DMS79 treated with DMSO at 0.1 percent for 48 hours (cell line): Measurements from ENCODE around the gene PBX1.

Source experiments
- DNase-seq: peaks from one replicate; lab custom pipeline; 2025; lab: John Stamatoyannopoulos, UW

PBX1 gene

DNA sequence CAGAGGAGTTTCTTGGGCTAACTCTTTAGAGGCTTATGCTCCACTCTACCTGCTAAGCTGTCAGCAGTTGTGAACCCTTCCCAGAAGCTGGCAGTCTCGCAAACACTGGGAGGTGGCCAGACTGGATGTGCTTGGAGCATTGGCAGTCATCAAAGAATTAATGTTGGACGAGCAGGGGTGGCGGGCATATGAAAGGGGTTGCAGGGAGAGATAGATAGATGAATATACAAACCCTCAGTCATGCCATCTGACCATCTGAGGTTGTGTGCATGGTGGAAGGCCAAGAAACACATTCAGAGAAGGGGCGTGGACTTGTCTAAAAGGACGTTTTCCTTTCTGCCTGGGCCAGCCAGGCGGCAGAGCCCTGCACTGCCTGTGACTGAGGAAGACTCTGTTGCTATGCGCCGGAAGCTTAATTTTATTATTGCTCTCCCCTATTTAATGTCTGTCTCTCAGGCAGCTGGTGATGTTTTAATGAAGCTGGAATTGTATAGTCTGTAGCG lies 164.4 kb downstream of the PBX1 start:
- DNase-seq = no peak

DNA sequence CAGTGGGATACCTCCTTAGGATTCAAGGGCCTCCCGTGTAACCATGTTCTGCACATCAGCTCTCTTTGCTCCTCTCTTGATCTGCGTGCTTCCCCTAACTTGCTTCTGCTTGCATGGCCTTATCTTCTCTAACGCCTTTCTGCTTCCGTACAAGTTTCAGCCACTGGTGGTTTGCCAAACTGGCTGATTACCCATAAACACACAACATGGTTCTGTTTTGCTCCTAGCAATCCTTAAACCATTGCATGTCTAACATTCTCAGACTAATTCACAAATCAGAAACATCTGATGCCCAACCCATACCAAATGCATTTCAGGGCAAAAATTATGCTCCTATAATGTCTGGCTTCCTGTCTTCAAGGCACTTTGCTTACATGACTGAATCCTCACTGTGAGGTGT lies 166.4 kb downstream of the PBX1 start:
- DNase-seq = no peak

DNA sequence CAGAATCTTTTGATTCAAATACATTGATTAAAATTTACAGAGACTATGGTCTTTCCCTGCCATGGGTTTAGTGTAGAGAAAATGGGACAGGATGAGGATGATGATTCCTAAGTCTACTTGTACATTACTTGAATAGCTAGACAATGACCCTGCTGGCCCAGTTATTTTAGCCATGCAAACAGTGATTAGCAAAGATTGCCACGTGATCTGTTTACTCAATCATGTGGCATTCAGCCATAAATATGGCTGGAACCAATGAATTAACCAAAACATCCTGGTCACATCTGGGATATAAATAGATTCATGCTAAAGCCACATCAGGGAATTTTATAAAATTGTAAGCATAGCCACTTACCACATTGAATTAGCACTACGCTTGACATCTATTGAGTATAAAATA lies 167.3 kb downstream of the PBX1 start:
- DNase-seq = no peak

DNA sequence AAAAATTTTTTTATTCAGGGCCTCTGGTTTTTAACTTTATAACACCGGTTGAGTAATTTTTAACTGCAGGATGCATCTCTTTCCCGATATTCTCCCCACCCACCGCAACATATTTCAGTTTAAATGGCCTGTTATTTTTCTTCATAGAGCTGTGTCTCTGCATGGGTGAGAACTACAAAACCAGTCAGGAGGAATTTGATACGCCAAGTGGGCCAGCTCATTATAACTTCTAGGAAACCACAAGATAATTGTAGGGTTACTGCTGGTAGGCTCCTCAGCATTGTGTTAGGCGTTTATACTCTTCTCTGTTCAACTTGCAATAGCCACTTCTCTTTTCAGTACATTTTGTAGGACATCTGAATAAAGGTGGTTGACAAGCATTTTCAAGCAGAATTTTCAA lies 169.7 kb downstream of the PBX1 start:
- DNase-seq = peak; percentile 86

DNA sequence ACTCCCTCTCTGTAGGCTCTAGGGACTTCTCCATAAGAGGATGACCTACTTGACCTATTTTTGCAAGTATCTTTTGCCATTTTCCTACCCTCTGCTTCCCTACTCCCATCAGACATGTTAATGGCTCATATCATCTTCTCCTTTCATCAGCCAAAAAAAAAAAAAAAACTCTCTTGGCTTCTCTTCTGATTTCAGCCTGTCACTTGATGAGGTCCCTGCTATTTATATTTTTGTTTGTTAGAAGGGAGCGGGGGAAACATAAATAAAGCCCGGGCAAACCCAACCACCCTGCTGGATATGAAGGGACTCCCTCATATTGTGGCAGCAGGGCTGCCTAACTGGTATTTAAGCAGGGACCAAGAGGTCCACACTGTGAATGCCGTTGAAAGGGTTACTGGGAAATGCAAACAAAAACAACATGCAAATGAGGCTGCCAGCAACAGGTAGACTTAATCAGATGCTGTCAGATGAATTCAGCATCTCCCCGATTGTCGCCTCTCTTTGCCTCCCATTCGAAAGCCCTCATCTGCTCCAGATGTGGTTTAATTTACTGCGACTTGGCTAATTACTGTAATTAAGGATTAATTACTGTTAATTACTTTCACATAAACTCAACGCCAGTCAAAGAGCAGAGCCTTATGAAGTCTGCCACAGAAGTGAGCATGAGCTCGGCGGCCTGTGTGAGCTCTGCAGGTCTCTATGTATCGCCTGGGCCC lies 172.3 kb downstream of the PBX1 start:
- no peak for DNase-seq

DNA sequence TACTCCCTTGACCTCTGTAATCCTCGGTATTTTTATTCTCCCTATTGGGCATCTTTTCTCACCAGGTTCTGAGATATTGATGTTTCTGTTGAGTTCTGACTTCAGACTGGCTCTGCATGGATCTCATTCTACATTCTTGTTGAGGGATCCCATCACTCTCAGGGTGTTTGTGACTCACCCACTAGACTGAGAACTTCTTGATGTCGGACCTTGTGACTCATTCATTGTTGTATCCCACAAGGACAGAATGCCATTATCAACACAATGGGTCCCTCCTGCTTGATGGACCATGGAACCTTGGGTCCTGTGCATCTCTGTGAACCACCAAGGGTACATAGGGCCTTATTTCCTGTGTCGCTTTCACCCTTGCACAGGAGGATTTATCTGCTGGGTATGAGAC lies 174.1 kb downstream of the PBX1 start:
- no peak for DNase-seq

DNA sequence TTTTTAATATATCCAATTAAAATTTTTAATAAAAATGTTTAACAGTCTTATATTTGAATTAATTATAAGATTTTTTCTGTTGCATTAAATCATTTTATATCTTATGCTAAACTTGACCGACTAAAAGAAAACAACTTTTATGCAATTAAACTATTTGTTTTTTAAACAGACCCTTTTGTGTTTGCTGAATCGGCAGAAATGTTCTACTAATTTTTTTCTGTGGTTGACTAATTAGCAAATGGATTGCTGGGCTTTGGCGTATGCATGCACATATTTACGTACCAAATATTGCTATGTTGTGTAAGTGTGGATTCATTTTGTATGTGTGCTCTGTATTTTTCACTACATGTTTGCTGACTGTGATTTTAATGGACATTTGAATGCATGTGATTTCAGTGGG lies 174.8 kb downstream of the PBX1 start:
- no peak for DNase-seq

DNA sequence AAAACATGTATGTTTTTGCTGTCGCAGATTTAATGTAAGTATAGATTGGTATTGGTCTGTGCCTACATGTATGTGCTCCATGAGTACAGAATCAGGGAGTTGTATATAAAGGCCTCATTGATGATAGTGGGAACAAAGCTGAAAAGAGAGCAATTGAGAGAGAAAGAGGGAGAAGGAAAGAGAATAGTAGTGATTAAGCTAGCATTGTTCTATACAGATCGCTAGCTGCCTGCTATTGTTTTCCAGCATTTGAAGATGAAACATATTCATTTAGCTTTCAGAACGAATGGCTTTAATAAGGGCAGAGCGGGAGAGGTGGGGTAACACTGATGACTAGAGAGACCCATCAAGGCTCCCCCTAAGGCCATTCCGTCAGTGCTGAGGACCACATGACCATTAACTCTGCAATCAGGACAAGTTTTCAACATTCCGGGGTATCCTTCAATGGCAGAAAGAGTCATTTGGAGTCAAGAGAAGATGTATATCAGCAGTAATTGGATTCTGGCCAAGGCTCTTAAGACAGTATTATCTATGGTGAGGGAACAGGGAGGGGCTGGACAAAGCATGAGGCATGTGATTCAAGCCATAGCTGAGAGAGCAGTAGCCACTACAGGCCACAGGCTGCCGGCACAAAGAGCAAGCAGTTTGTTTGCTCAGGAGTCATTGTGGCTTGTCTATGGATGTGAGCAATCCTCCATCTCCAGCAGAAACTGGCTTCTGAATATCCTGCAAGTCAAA lies 176.5 kb downstream of the PBX1 start:
- DNase-seq = no peak

DNA sequence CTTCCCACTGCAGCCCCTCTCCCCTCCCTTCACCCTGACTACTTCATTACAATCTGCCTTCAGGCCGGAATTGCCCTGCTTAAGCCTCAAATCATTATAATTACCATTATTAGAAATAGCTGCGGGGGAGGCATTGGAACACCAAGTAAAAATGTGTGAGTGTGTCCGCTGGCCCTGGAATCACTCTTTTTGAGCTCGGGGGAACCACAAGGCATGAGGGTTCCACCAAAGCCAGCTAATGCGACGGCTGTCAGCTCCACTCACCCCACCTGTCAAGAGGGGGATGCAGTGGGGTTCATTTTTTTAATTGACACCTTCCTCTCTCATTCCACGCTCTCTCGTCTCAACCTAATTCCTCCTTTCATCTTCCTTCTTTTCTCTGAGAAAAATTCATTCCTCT lies 177.2 kb downstream of the PBX1 start:
- DNase-seq = no peak

DNA sequence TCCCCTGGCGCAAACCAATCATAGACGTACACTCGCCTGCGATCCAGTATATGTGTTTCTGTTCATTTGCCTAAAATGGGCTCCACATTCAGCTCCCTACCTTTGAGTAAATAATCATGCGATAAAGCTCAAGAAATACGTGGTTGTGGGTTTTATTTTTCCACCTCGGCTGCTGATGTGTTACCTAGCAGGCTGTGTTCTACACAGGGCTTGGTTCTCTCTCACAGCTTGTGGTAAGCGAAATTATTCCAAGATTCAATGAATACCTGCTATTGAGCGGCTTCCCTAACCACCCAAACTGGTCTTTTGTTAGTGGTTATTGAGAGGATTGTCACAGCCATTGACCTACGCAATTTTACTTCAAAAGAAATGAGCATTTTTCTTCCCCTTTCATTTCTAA lies 180.2 kb downstream of the PBX1 start:
- DNase-seq = no peak

DNA sequence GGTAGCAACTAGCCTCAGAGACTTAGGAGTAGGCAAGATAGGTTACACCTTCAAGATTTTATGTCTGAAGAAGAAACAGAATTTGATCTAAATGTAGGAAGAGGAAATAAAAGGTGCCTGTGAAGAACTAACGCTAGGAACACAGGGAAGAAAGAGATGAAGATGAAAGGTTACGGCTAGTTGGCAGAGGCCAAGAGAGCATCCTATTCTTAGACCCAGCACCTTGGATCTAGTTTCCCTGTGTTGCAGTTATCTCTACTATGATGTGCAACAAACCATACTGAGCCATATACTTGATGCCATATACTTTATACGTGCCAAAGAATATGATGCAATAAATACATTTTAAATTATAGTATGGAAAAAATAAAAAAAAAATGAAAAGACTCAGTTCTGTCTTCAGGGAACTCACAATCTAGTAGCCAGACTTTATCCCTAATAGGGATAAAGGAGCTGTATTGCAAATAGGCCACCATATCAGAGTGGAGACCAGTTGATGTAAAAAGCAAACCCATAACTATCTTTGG lies 181.1 kb downstream of the PBX1 start:
- DNase-seq = no peak

DNA sequence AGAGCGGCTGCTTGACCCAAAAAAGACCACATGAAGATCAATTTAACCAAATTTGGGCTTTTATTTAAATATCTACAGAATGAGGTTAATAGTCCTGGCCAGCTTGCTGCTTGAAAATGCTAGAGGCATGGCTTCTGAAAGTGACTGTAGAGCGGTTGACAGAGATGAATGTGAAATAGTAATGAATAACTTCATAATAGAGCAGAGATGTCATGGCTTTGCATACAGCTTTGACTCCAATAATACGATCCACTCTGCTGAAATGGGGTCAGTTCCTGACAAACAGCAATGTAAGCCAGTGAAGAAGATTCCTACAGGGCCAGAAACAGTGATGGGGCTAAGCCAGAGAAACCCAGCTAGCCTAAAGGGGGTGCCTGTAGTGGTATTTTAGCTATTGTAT lies 183.8 kb downstream of the PBX1 start:
- DNase-seq = no peak

DNA sequence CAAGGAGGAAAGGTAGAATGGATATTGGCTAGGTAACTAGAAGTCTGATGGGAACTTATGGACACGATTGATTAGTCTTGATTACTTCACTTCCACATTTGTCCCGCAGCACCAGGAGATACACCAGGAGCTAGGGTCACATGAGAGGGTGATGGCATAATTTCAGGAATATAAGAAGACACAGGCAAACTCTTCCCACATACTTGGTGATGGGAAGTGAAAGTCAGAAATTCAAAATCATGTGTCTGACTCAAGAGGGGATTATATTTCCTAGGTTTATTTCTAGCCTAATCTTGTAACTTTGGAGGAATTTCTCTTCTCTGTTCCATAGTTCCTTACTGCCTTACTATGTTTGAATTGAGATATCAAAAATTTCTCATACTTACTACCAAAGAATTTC lies 185.0 kb downstream of the PBX1 start:
- DNase-seq = no peak

DNA sequence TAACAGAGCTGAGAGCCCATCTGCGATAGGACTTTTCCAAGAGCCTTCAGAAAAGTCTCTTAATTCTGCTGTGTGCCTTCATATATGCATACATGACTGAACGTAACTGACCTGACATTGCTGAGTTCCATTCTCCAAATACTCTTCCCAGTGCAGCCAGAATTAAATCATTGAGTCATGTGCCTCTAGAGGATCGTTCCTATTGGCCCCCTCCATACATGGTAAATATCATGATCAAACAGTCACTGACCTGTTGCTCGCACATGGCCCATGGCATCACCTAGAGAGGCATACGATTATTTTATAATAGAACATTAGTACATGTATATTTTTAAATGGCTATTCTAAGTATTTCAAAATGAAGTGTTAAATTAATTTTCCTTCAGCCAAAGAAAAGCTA lies 186.8 kb downstream of the PBX1 start:
- no peak for DNase-seq

DNA sequence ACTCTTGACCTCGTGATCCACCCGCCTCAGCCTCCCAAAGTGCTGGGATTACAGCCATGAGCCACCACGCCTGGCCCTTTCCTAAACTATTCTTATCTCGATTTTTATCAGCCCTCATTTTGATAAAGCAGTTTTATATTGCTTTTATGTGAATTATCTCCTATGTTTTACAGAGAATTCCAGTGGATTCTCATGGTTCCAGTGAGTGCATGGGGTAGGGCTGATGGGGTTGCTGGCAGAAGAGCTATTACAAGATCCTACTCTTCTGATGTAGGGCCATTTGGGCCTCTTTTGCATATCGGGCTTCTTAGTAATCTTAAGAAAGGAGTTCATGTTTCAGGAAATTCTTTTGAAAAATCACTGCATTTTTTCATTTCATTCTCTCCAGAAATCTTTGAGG lies 187.6 kb downstream of the PBX1 start:
- DNase-seq = no peak

DNA sequence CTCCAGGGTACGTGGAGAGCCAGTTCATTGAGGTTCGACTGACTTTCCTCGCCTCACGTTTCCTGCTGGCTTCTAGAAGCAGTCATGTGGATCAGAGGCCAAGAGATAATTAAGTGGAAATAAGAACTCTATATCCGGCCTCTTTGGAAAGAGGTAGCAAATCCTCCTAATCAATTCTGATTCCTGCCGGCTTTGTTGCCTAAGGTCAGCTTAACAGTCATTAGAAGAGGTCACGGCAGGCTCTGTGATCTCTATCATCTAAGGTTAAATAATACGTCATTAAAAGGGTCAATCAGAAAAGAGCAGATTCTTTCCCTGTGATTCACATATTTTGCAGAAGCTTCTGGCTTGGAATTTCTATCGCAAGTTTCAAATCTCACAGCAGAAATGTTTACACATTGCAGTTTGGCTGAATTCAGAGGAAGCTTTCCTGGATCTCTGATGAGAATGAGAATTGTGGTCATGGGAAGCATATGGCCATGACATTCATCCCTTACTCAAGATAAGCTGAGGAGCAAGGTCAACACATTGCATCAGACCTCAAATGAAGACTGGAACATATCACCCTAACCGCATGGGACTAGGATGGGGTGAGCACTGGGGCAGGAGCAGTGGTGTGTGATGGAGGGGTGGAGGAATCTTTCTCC lies 189.4 kb downstream of the PBX1 start:
- no peak for DNase-seq

DNA sequence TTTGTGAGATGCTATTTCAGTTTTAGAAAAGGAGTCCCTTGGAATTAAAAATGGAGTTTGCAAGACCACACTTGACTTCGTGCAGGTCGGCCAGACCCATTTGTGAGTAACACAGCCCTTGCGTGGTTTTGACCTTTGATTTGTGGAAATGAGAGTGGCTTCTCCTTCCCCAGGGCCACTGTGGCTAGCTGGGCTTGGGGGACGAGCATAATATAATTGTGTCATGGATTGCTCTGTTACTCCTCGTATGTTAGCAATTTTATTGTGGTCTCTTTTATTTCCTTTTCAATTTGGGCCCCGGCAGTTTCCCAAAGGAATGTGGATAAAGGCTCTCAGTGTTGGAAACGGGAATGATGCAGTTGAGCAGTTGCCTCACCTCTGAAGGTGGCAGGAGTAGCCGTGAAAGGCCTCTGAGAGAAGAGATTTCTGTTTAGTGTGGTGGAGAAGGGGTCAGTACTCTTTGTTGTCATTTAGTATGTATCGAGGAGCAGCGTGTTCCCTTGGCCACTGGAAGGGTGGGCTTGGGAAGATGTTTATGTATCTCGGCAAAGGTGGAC lies 194.6 kb downstream of the PBX1 start:
- no peak for DNase-seq

DNA sequence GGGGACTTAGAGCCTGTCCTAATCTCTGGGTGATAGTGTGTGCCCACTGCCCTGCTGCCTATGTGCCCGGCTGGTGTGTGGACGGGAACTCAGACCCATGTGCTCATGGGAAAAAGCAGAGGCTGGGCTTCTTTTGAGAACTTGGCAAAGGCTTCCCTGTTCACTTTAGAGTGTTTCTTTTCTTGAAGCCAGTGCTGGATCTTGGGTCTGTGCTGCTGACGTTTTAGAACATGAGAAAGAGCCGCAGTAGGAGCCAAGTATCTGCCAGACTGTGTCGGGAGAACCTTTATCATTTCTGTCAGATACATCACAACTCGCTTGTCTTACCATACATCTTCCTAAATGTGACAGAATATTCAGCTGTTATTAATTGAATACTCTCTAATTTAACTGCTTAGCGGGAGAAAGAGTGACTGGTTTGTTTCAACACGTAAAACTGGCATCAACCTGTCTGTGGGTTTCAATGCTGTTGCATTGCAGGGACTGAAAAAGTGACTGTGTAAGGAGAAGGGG lies 195.2 kb downstream of the PBX1 start:
- DNase-seq = no peak

DNA sequence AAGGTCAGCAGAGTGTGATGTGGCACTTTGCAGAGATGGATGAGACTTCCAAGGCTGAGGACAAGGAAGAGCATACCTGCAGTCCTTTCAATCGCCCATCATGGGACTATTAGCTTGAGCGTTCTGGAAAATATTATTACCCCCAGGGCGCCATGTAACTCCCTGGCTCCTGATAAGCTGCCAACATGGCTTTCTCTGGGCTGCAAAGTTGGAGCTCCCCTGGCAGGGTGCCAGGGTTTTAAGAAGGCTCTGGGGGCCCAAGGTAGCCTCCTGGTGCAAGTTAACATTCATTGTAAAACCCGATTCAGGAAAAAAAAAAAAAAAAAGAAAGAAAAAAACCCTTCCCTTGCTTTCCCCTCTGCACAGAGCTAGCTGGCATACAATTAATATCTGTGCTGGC lies 196.7 kb downstream of the PBX1 start:
- peak; percentile 32 for DNase-seq

DNA sequence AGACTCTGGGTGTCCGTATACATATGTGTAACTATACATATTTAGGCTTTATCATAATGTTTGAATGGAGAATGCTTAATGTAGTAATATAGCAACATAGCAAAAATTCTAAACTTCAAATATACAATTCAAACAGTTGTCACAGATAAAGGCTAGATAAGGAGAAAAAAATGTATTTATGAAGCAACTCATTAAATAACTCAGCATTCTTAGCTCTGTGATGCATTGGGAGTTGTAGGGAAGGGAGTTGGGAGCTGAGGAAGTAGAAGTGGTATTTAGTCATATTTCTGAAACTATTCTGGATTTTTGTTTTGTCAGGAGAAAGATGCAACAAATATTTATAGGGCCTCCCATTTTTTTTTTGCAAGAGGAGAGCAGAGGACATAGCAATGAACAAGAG lies 197.8 kb downstream of the PBX1 start:
- DNase-seq = no peak

DNA sequence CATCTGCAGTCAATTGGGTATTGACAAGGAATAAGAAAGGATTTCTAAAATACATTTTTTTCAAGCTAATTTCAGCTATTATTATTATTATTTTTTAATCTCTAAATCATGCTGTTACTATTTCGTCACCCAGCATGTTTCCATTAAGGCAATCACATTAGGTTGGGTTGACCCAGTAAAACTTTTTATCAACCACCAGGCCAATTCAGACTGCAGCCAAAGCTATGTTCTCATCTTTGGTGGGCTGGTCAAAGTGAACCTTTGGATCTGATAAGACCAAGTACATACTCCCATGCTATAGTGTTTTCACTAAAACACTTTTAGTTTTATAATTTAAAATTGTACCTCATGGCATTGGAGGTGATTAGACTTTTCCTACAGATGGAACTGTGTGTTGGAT lies 198.6 kb downstream of the PBX1 start:
- DNase-seq = no peak

DNA sequence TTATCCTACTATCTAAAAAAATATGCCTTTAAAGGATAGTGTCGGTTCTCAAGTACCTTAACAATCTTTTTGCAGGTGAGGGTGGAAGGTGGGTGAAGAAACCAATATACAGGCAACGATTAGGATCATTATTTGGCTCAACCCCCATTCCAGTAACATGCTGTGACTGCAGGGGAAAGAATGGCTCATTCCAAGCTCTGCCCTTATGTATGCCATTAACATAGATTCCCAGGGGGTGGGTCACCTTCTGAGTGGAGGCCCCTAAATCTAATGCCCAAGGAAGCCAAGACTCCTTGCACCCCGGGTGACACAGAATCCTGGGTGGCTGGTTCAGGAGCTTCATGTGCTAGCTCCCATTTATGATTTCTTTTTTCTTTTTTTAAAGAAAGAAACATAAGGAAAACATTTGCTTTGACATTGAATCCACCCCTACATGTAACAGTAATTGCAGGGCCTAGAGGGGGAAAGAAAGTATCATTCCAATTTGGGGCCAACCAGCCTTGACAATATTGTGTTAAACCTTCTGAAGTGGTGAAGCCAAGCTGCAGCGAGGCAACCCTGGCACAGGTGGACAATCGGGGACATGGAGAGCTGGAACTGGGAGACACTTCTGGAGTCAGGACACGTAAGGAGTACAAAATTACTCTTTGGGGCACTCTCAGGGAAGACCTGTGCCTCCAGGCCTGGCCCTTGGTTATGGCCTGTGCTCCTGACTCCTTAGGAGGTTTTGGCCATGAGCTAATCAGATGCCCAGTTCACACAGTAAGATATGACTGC lies 200.3 kb downstream of the PBX1 start:
- DNase-seq = no peak
